ENCODE measurements around the gene MT1HL1.

MT1HL1 gene

GRCh38 chr1:237018896-237019295, 14.7 kb upstream of the MT1HL1 start:
- H3K4me3 ChIP-seq (ENCODE audit: low read depth, low read length), result no peak overlapping the region
- TF ChIP-seq CTCF (IDR thresholded peaks at IDR 0.05; ENCODE audit: low read depth, low read length), result no peak

- TF ChIP-seq CTCF (IDR thresholded peaks at IDR 0.05; ENCODE audit: low read depth, low read length), result no peak
- H3K4me3 ChIP-seq (ENCODE audit: low read depth, low read length), result no peak overlapping the region
Measured at GRCh38 chr1:237016626-237017025, 12.4 kb upstream of the MT1HL1 start.

GRCh38 chr1:237013608-237014007, 9.4 kb upstream of the MT1HL1 start:
- no peak overlapping the region for H3K4me3 ChIP-seq (ENCODE audit: low read depth, low read length)
- TF ChIP-seq CTCF (IDR thresholded peaks at IDR 0.05; ENCODE audit: low read depth, low read length), result no peak

- TF ChIP-seq CTCF (IDR thresholded peaks at IDR 0.05; ENCODE audit: low read depth, low read length), result no peak
- no peak overlapping the region for H3K4me3 ChIP-seq (ENCODE audit: low read depth, low read length)
Measured at GRCh38 chr1:237012788-237013383, 8.6 kb upstream of the MT1HL1 start.

GRCh38 chr1:237012361-237012760, 8.1 kb upstream of the MT1HL1 start:
- no peak overlapping the region for H3K4me3 ChIP-seq (ENCODE audit: low read depth, low read length)
- no peak for TF ChIP-seq CTCF (IDR thresholded peaks at IDR 0.05; ENCODE audit: low read depth, low read length)

- H3K4me3 ChIP-seq (ENCODE audit: low read depth, low read length), result no peak overlapping the region
- no peak for TF ChIP-seq CTCF (IDR thresholded peaks at IDR 0.05; ENCODE audit: low read depth, low read length)
Measured at GRCh38 chr1:237011432-237011831, 7.2 kb upstream of the MT1HL1 start.

- no peak overlapping the region for H3K4me3 ChIP-seq (ENCODE audit: low read depth, low read length)
- TF ChIP-seq CTCF (IDR thresholded peaks at IDR 0.05; ENCODE audit: low read depth, low read length), result no peak
Measured at GRCh38 chr1:237009611-237010010, 5.4 kb upstream of the MT1HL1 start.
